Measurements from ENCODE around the gene CACNA1C.

CACNA1C gene

DNA sequence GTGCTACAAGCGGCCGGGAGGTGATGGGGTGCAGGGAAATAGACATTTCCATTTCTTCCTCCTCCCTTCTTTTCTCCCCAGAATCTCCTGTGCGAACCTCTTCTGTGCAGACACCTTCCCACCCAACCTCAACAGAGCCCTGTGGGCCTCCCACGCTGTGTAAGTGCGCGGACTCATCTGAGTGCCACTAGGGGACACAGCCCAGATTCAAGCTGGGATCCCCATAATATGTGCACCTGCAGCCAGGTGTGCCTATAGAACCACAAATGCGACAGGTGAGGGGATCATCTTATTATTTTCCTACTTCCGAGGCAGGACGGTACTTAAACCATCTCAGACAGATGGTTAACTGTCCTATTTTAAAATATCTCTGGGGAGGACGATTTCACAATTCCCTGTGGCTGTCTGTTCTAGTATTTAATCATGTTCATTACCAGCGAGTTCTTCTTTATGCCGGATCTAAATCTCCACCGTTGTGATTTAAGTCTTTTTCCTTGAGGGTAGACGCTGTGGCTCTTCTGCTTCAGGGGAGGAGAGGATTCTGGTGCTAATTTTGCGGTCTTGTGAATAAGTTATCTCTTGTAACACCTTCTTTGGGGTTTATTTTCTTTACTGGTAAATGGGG is 17.2 kb upstream of the CACNA1C start:
- no peak for DNase-seq

DNA sequence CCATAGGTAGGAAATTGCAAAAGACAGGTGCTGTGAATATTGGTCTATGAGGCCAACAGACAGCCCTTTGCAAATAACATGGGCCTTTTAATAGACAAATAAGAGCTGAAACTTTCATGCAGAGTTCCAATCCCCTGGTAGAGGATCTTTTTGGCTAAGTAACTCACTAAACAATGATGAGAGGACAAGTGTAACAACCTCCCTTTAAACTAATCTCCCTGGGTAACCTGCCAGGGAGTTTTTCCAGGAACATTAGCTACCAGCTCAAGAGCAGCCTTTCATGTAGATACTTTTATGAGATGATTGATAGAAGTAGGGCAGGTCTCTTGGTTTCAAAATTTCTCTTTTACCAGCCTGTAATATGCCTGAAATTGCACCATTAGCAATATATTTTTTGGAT is 13.8 kb upstream of the CACNA1C start:
- DNase-seq: no peak

DNA sequence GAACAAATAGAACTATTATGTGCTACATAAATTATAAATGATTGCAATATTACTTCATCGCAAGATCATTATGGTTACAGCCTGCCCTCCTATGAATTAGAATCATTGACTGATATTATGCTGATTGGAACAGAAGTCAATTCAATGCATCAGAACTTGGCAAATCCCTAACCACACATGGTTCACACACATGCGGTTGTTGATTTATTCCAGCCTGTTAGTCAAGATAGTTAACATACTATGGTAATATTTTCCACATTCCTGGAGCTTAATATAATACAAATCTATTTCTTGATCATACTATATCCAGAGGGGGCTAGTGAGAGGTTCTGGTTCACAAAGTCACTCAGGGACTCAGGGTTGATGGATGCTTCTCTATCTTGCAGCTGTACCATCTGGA is 9.7 kb upstream of the CACNA1C start:
- no peak for DNase-seq

DNA sequence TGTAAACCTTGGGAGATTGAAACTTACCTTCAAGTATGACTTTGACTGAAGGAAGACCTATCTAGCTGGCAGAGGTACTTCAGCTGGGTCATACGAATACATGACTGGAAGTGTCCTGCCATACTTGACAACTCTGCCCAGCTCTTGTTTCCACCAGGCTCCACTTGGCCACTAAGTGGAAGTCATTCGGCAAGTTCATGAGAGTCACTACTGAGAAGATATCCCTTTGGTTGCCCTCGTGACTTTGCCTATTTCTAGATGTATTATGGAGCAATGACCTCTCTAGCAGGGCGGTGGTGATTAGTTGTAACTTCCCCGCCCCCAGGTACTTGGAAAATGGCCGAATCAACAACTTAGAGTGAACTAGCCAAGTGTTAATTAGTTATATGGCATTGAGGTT is 8.6 kb upstream of the CACNA1C start:
- no peak for DNase-seq

DNA sequence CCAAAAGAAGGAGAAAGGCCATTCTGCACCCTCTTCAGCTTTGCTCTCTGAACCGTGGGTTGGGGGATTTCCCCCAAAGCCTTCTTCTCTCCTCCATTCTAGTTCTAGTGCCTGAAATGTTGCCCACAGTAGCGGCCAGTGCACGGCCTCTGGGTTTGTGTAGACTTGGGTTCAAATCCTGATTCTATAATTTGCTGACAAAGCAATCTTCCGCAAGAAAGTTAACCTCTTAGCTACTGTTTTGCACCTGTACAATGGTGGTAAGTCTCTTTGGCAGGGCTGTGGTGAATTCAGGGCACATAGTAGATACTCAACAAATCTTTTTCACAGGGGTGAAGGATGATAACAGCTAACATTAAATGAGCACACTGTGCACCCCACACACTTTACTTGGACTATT is 5.8 kb upstream of the CACNA1C start:
- no peak for DNase-seq

DNA sequence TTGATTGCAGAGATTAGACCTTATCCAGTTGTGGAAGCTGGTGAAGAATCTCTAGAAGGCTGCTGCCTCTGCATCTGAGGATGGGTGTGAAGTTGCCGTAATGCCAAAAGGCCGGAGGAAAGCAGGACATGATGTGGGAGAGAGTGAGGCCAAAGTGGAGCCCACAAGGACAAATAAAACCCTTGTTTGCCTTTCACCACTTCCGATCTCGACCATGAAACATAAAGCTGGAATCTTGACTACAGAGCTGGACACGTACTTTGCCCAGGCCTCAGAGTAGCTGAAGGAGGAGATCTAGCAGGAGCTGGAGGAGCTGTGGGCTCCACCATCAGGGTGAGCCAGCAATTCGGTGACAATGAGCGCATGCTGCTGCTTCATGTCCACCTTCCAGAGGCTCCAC is 5.0 kb upstream of the CACNA1C start:
- DNase-seq: no peak

DNA sequence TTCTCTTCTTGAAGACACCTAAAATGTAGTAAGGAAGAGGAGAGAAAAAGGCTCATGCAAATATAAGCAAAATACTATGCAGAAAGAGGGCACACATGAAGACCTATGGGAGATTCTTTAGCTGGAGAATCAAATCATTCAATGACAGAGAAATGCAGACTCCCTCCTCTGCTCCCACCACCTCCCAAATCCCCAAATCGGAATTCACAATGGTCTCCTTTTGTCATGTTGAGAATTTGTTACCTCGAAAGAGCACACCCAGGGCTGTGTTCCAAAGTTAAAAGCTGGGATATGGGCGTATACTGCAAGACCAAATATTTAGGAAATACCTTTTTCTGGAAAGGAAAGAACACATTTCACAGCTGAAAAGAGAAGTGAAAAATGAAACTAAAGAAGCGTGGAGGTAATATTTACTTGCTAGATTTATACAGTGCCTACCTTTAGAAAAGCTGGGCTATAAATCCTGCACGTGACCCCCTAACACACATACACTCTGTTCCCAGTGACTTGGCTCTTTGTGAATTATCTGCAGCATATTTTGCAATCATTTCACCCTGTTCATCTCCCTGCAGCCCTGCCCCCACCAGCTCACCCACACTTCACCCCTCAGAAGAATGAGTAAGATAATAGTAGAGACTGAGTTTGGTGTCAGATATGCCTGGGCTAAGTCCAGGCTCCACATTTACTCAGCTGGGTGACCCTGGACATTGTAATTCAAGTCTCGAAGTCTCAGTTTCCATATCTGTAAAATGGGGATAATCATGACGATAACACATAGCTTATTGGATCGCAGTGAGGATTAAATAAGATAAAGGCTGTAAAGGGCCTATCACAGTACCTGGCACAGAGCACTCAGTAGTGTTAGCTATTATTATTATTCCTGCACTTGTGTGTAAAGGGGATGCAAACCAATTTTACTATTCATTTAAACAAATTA is 2.9 kb upstream of the CACNA1C start:
- no peak for DNase-seq

DNA sequence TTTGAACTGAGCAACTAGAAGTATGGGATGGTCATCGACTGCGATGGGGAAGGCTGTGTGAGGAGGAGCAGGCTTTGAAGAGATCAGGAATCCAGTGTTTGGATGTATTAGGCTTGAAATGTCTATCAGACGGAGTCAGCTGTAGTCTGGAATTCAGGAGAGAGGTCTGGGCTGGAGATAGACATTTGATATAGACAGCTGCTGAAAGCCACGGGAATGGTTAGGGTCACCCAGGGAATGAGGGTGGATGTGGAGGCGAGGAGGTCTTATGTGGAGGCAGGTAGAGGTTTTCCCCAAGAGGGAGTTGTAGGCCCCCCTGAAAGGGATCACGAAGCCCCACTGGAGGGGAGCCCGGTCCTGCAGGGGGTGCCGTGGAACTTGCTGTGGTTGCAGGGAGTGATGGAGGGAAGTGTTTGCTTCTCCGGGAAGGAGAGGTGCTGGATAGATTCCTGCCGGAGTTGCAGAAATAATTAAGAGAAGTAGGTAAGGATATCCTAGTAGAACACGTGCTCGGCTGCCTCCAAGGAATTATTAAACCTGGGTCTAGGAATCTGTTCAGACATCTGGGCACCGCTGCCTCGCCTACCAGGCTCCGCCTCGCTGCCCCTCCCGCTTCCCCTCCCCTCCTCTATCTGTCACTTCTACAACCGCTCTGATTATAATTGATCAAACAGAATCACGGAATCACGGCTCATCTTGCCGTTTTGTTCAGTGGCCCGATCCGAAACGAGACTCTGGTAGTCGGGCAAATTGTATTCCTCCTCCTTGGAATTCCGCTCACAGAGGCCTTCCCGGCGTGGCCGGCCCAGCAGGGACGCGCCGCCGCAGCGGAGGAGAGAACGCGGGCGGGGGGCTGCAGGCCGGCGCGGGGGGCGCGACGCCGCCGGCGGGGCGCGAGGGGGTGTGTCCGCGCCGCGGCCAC is 826 bp upstream of the CACNA1C start:
- DNase-seq: no peak

DNA sequence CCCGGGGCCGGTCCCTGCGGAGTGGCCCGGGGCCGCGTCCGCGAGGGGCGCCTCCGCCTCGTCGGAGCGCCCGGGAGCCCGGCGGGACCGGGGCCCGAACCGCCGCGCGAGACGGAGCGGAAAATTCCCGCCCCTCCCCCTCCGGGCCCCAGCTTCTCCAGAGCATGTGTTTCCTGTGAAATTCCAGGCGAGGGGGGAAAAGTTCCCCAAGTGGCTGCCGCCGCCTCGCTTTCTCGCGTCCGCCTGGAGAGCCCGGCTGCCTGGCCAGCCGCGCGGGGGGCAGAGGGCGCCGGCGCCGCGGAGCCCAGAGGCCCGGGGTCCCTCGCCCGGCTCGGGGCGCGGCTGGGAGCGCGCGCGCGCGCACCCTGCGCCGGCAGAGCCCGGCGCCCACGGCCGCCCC is 904 bp downstream of the CACNA1C start:
- DNase-seq: no peak

DNA sequence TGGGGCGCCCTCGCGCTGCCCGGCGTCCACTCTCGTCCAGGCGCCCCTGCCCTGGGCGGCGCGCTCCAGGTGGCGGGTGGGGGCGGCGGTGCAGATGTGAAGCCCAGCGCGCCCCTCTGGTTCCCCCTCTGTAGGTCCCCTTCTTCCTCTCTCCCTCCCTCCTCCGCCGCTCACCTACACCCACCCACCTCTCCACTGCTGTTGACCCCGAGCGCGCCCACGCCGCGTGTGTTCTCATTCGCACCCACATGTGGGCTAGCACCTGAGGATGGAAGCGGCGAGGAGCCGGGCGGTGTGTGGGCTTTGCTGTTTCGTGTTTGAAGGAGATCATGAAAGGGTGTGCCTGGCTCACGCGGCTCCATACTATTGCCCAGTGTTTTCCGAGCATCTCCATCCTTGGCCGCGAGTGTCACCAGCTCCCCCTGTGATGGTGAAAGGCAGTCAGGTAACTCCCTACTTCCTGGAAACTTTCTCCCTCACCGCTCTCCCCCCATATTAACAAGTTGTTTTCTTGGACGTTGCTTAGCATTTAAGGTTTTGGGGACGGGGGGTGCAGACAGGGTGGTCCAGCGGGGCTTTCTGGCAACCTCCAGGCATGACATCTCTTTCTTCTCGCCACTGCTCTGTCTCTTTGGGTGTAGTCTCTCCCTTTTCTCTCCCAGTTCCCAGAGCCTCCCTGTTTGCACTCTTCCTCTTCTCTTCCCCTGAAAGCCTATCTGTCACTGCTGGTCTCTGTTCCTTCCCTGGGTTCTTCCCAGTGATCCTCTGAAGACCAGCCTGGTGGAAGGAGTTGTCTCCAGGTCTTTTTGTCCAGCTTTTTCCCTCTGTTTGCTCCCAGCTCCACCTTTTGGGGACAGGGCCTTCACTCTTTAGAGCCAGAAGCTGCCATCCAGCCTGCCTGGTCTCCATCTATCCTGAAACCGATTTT is 1.6 kb downstream of the CACNA1C start:
- DNase-seq: no peak

DNA sequence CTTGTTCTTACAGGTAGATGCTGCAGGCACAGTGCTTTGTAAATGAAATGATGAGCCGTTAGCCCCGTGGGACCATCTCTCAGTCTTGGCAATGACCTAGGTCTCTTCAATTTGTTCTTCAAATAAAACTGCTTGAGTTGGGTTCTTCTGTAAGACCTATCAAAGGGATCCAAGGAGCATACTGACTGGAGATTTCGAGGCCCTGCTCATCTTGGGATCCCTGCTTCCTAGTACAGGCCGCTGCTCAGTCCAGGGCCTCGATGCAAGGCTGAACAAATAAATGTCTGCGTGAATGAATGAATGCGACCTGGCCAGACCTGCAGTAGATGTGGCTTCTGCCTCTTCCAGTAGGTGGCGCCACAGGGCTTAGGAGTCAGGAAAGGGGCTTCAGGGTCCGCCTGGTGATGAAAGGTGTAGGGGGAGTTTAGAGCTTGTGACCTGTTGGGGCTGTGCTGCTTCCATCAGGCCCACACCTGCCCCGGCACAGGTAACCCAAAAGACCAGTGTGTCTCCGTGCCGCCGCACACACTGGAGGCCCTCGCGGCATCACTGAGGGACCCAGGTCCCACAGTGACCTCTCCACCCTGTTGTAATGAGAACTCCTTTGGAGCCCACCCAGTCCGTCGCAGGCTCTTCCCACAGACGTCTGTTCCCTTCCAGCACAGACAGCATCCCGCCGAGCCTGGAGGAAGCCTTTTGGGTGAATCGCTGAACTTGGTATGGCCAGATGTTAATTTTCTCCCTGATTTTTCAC is 4.4 kb downstream of the CACNA1C start:
- no peak for DNase-seq

DNA sequence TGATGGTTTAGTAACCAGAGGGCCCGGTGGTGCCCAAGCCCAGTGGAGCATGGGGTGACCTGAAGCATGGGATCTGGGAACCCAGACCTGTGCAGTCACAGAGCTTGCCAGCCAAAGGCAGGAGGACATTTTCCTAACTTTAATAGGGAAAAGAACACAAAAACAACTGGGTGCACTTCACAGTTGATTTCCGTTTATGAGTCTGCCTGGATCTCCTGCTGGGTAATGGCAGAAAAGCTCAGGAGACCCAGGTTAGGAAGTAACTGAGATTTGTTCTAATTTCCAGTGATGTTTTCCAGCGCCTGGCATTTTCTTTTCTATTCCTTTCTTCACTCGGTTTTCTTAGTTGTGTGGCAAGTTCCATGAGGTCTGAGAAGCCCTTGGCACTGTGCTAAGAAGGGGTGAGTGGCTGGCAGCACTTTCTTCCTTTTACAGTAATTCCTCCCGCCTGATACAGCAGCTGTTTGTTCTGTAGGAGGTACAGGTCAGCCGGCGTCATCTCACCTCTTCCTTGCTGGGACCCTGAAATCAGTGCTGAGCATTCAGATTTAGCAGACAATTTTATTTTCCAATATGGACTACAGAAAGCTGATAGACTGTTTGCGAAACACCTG is 5.1 kb downstream of the CACNA1C start:
- no peak for DNase-seq

DNA sequence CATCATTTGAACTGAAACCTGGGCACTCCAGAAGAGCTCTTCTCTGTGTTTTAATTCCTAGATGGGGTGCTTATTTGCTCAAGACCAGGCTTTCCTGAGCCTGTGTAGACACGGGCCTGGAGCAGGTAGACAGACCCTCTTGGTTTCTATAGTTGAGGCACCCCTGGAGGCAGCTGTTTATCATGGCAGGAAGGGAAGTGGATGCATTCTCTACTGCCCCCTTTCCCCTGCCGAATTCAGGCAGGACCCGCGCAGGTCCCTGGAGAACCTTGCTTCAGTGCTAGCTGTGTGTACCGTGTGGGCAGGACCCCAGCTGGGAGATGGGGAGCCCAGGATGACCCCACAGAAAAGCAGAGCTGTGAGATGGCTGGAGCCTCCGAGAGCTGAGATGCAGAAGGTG is 6.0 kb downstream of the CACNA1C start:
- no peak for DNase-seq

DNA sequence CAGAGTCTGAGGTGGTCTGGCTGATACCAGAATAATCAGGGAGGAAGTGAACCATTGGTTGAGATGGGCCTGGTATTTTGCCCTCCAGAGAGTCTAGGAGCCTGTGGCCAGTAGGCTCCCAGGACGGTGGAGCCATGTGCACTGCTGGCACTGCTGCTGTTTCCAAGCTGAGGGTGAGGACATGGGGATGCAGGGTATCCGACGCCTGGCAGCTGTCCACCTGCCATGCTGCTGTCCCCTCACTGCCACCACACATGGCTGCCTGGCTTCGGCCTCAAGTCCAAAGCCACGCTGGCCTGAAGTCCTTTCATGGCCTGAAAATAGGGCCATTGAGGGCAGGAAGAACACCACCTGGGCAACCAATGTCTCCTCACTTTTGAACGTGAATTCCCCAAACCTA is 8.6 kb downstream of the CACNA1C start:
- DNase-seq: no peak

DNA sequence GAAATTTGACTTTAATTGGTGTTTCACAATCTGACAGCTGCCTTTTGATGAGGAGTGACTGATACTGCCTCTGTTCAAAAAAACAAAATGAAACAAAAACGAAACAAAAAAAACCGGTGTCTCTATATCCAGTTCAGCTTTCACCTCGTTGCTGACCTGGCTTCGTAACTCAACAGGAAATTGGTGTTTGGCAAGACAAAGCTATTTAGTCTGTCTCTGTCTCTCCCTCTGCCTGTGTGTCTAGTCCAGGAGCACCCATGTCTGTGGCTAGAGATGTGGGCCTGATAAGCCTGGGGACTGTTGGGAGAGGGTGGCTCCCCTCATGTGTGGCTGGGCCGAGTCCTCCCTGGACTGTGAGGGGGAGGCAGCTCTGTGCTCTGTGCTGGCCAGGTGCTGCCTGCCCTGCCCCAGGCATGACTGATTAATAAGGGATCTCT is 11.3 kb downstream of the CACNA1C start:
- DNase-seq: no peak

DNA sequence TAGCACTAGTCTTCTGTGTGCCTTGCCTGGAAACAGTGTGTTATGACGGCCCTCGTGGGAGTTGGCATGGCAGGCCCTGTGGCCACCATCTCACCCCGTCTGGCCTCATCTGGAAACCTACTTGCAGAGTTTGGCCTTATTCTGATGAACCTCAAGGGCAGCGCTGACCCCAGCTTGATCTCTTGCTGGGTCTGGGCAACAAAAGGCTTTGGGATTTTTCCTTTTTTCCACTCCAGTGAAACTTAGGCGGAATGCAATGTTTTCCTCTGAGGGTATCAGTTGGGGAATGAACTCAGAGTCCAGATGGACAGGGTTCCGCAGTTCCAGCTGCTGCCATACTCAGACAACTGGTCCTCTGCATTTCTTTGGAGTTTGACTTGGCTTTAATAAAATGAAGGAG is 15.9 kb downstream of the CACNA1C start:
- DNase-seq: no peak

DNA sequence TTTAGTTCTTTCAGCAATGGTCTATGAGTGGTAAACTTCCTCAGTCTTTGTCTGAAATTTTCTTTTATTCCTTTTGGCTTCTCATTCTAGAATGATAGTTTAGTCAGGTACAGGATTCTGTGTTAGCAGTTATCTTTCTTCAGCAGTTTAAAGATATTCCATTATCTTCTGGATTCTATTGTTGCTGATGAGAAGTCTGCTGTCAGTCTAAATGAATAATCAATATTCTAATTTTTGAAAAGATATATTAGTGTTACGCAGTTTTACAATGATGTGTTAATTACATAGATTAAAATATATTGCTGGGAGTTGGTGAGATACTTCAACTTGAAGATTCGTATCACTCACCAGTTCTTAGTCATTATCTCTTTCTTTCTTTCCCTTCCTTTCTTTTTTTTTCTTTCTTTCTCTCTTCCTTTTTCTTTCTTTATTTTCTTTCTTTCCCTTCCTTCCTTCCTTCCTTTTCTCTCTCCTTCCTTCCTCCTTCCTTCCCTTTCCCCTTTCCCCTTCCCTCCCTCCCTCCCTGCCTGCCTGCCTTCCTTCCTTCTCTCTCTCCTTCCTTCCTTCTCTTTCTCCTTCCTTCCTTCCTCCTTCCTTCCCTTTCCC is 17.8 kb downstream of the CACNA1C start:
- no peak for DNase-seq

DNA sequence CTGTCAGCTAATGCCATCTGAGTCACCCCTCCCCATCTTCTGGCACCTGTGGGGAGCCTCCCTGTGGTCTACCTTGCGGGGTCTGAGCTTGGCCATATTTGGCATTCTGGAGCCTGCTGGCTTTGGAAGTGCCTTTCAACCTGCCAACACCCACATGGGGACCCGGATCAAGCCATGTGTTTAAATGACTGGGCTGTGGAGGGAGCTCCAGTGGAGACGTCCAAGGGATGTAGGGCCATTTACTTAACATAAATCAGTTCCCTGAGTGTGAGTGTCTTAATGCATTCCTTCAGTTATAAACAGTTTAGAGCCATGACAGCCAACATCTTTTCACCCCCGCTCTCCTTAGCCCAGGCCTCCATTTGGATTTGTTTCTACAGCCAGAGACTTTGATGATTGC is 22.0 kb downstream of the CACNA1C start:
- no peak for DNase-seq

DNA sequence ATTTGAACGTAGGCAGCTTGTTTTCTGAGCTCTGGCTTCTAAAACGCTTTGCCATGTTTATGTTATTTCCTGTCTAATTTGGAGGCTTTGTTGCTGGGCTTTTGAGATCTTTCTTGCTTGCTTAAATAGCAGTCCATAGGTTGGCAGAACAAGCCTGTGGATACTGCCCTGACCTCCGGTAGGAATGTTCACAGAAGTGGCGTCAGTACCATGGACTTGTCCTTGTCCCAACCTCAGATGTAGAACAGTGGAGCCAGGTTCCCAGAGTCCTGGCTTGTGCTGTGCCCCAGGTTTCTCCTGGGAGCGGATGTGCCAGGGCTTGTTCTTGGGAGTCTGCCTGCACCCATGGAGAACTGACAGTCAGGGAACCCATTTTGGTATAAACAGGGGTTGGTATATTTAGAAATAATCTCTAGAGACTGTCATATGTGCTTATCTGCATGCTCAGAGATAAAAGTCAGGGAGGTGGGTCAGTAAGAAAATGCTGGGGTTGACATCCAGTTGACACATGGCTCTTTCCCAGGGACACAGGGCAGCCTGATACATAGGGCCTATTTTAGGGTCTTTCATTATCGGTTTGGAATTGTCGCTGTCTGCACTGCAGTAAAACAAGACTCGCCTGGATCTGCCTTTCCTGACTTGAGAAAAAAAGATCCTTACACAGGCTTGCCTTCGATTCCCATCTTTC is 22.9 kb downstream of the CACNA1C start:
- no peak for DNase-seq

DNA sequence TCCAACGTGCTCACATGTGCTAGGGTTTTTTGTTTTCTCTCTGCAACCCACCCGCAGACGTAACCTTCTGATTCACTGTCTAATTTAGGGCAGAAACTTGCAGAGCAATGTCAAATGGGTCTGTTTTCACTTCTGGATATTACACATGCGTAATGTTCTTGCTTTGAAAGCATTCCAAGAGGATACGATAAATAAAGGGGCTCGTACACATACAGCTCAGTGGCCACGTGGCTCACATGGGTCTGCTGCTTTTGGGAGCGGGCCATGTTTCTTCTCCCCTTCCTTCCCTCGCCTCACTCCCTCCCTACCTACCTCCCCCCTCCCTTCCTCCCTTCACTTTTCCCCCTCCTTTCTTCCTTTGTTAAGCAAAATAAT is 23.4 kb downstream of the CACNA1C start:
- DNase-seq: no peak

Data from NCI-H524 treated with DMSO at 0.1 percent for 48 hours (cell line).